Esophagus squamous epithelium (tissue), 4 donors: ENCODE data around the gene MINK1.

Experiments used
- CTCF ChIP-seq, 6 experiments: fragments of 450-650 bp in 4 of 6; fragments of 200-600 bp in 2 of 6; sonication (generic) in 2 of 6; IDR thresholded peaks; one replicate each; pipeline ENCODE4 v1.5.1; 2016 to 2019; ENCODE audit warnings: antibody characterized with exemption in 6 of 6, mild to moderate bottlenecking in 4 of 6, moderate library complexity in 4 of 6
- POLR2A ChIP-seq, 4 donors: fragments of 450-650 bp; IDR thresholded peaks; one replicate each; pipeline ENCODE4 v1.6.1; 2017; ENCODE audit warnings: antibody characterized with exemption in 4 of 4, mild to moderate bottlenecking in 4 of 4, moderate library complexity in 3 of 4

- TF ChIP-seq CTCF (IDR thresholded peaks at IDR 0.05): no peak
- TF ChIP-seq POLR2A (IDR thresholded peaks at IDR 0.05): no peak
Measured at GRCh38 chr17:4892499-4893221, 59.5 kb downstream of the MINK1 start.
